Tibial nerve (tissue), 4 donors: ENCODE results near the gene CCDC38. TPM values are rescaled to one million over a fixed set of nuclear protein-coding genes. Genes with fewer than 3 reads are reported as not detected.

Experiments used
- DNase-seq, 2 donors: peaks; one replicate each; pipeline ENCODE4 v3.0.0-alpha.2; 2019; ENCODE audit warnings: low spot score in 2 of 2
- H3K27ac ChIP-seq, 4 donors: fragments of 200-600 bp; sonication (generic) in 3 of 4; one replicate each; pipeline ENCODE4 v1.5.1; 2017 to 2019; ENCODE audit warnings: mild to moderate bottlenecking in 1 of 4
- H3K27me3 ChIP-seq, 2 donors: fragments of 200-600 bp; sonication (generic) in 1 of 2; one replicate each; pipeline versions ENCODE4 v1.5.1 to v1.6.0; 2017 to 2019
- H3K36me3 ChIP-seq, 3 donors: fragments of 200-600 bp; sonication (generic); one replicate each; pipeline ENCODE4 v1.5.1; 2018 to 2019
- H3K4me1 ChIP-seq, 4 donors: fragments of 200-600 bp; sonication (generic) in 3 of 4; one replicate each; pipeline ENCODE4 v1.5.1; 2017 to 2019
- H3K4me3 ChIP-seq, 4 donors: fragments of 200-600 bp; sonication (generic) in 3 of 4; one replicate each; pipeline ENCODE4 v1.5.1; 2017 to 2019; ENCODE audit warnings: mild to moderate bottlenecking in 1 of 4, moderate library complexity in 1 of 4
- H3K9me3 ChIP-seq, 4 donors: fragments of 200-600 bp; sonication (generic) in 3 of 4; one replicate each; pipeline ENCODE4 v1.5.1; 2017 to 2019
- CTCF ChIP-seq, 5 experiments: fragments of 200-600 bp in 3 of 5; fragments of 450-650 bp in 2 of 5; sonication (generic) in 3 of 5; IDR thresholded peaks; one replicate each; pipeline ENCODE4 v1.5.1; 2016 to 2019; ENCODE audit warnings: antibody characterized with exemption in 5 of 5, mild to moderate bottlenecking in 3 of 5, moderate library complexity in 2 of 5
- EP300 ChIP-seq, 2 donors: sonication (generic); formaldehyde crosslinking; IDR thresholded peaks; one replicate each; pipeline ENCODE4 v1.6.1; 2017; ENCODE audit warnings: antibody characterized with exemption in 2 of 2, mild to moderate bottlenecking in 1 of 2
- POLR2A ChIP-seq, 2 donors: fragments of 450-650 bp; IDR thresholded peaks; one replicate each; pipeline ENCODE4 v1.6.1; 2017; ENCODE audit warnings: antibody characterized with exemption in 2 of 2, mild to moderate bottlenecking in 2 of 2, moderate library complexity in 2 of 2
- WGBS, 2 donors: methylation state at CpG; one replicate each; pipeline ENCODE4 v1.1.5; 2018; 5-methylcytosine and 5-hydroxymethylcytosine counted together
- total RNA-seq, 4 donors: library from RNA; depleted of rRNA; stranded (reverse); fragments of >200 nt; gene quantifications; one replicate each; pipeline ENCODE4 v1.1.0, GENCODE V29; 2016

The CCDC38 gene
- total RNA-seq, 4 donors from 2014 or later: not detected

- no peaks in the 10 kb centered on the region for H3K36me3 ChIP-seq
- TF ChIP-seq POLR2A (IDR thresholded peaks at IDR 0.05): no peak
- TF ChIP-seq CTCF (IDR thresholded peaks at IDR 0.05): no peak
- no peak for TF ChIP-seq EP300 (IDR thresholded peaks at IDR 0.05)
- H3K27ac ChIP-seq: no peak overlapping the region
- no peak overlapping the region for H3K4me3 ChIP-seq
- no peaks in the 10 kb centered on the region for H3K27me3 ChIP-seq
- DNase-seq: no peak
- peaks cover 0 to 8% (median 0%) of the 10 kb centered on the region in 4 donors for H3K9me3 ChIP-seq
- 72 to 78% methylated on average over 5 of the region's 5 CpGs for WGBS, 2 donors
- no peaks in the 10 kb centered on the region for H3K4me1 ChIP-seq
Observed at GRCh38 chr12:95887311-95887710, 55.1 kb downstream of the CCDC38 start.

GRCh38 chr12:95884998-95885397 lies 57.4 kb downstream of the CCDC38 start:
- Histone ChIP-seq H3K27ac (no peak overlapping the region), H3K36me3 (no peaks in the 10 kb centered on the region), H3K4me3 (no peak overlapping the region), H3K27me3 (no peaks in the 10 kb centered on the region), H3K9me3 (peaks cover 0 to 8% (median 0%) of the 10 kb centered on the region in 4 donors), H3K4me1 (no peaks in the 10 kb centered on the region)
- TF ChIP-seq CTCF (IDR thresholded peaks at IDR 0.05): no peak
- no peak for DNase-seq
- WGBS, 2 donors: 20 to 24% methylated on average over 3 of the region's 3 CpGs

- no peak for TF ChIP-seq POLR2A (IDR thresholded peaks at IDR 0.05)
- TF ChIP-seq CTCF (IDR thresholded peaks at IDR 0.05): no peak
- no peak for TF ChIP-seq EP300 (IDR thresholded peaks at IDR 0.05)
- DNase-seq: no peak
- Histone ChIP-seq H3K4me3 (no peak overlapping the region), H3K4me1 (no peaks in the 10 kb centered on the region), H3K27me3 (no peaks in the 10 kb centered on the region), H3K9me3 (peaks cover 0 to 8% (median 0%) of the 10 kb centered on the region in 4 donors), H3K36me3 (no peaks in the 10 kb centered on the region), H3K27ac (no peak overlapping the region)
- 93 to 97% methylated on average over 4 of the region's 4 CpGs for WGBS, 2 donors
Observed at GRCh38 chr12:95882873-95883272, 59.5 kb downstream of the CCDC38 start.

- no peak overlapping the region for H3K27ac ChIP-seq
- no peak overlapping the region for H3K4me3 ChIP-seq
- H3K27me3 ChIP-seq: no peaks in the 10 kb centered on the region
- H3K36me3 ChIP-seq: no peaks in the 10 kb centered on the region
- peaks cover 0 to 8% (median 0%) of the 10 kb centered on the region in 4 donors for H3K9me3 ChIP-seq
- no peak for TF ChIP-seq CTCF (IDR thresholded peaks at IDR 0.05)
- no peak for TF ChIP-seq POLR2A (IDR thresholded peaks at IDR 0.05)
- TF ChIP-seq EP300 (IDR thresholded peaks at IDR 0.05): no peak
- 24 to 59% methylated on average over 1 of the region's 1 CpG for WGBS, 2 donors
- H3K4me1 ChIP-seq: no peaks in the 10 kb centered on the region
- DNase-seq: no peak
Observed at GRCh38 chr12:95882080-95882479, 60.3 kb downstream of the CCDC38 start.

GRCh38 chr12:95881331-95881955 lies 61.0 kb downstream of the CCDC38 start:
- H3K36me3 ChIP-seq: no peaks in the 10 kb centered on the region
- no peak for DNase-seq
- no peak overlapping the region for H3K27ac ChIP-seq
- H3K4me3 ChIP-seq: no peak overlapping the region
- no peaks in the 10 kb centered on the region for H3K4me1 ChIP-seq
- WGBS, 2 donors: 33 to 36% methylated on average over 3 of the region's 3 CpGs
- peaks cover 0 to 8% (median 0%) of the 10 kb centered on the region in 4 donors for H3K9me3 ChIP-seq
- H3K27me3 ChIP-seq: no peaks in the 10 kb centered on the region
- TF ChIP-seq CTCF (IDR thresholded peaks at IDR 0.05) (no peak), POLR2A (IDR thresholded peaks at IDR 0.05) (no peak), EP300 (IDR thresholded peaks at IDR 0.05) (no peak)
